Measurements from ENCODE around the gene HBD.
"Not testable (repeated sequence)": the region's sequence is repeated elsewhere in the genome, so short reads cannot be mapped to it uniquely, and the experiment has no call there.

HBD gene

GRCh38 chr11:5258543-5259262 lies 24.4 kb upstream of the HBD start:
- Histone ChIP-seq H3K27ac (no peak overlapping the region), H3K79me2 (ENCODE audit: insufficient read depth, low read depth) (no peaks in the 10 kb centered on the region), H4K20me1 (ENCODE audit: insufficient read depth) (no peaks in the 10 kb centered on the region), H3K4me1 (ENCODE audit: low read depth, poor library complexity, severe bottlenecking) (no peaks in the 10 kb centered on the region), H3K4me2 (no peak overlapping the region), H3K4me3 (IDR thresholded peaks at IDR 0.05; ENCODE audit: insufficient read depth, low read depth, low read length) (no peak overlapping the region), H3K27me3 (ENCODE audit: insufficient read depth, low read depth) (no peaks in the 10 kb centered on the region), H3K36me3 (ENCODE audit: insufficient read depth) (no peaks in the 10 kb centered on the region), H2AFZ (ENCODE audit: low read depth) (no peak overlapping the region), H3K9ac (no peak overlapping the region)
- no peak for TF ChIP-seq CTCF (conservative IDR thresholded peaks at IDR 0.05; ENCODE audit: low read depth, low read length)

GRCh38 chr11:5257296-5257695 lies 23.0 kb upstream of the HBD start:
- no peak for TF ChIP-seq CTCF (conservative IDR thresholded peaks at IDR 0.05; ENCODE audit: low read depth, low read length)
- Histone ChIP-seq H3K27me3 (ENCODE audit: insufficient read depth, low read depth) (no peaks in the 10 kb centered on the region), H2AFZ (ENCODE audit: low read depth) (no peak overlapping the region), H3K4me3 (IDR thresholded peaks at IDR 0.05; ENCODE audit: insufficient read depth, low read depth, low read length) (no peak overlapping the region), H3K36me3 (ENCODE audit: insufficient read depth) (no peaks in the 10 kb centered on the region), H3K79me2 (ENCODE audit: insufficient read depth, low read depth) (no peaks in the 10 kb centered on the region), H3K9ac (no peak overlapping the region), H4K20me1 (ENCODE audit: insufficient read depth) (no peaks in the 10 kb centered on the region), H3K27ac (no peak overlapping the region), H3K4me1 (ENCODE audit: low read depth, poor library complexity, severe bottlenecking) (no peaks in the 10 kb centered on the region), H3K4me2 (no peak overlapping the region)

GRCh38 chr11:5254646-5255413 lies 20.5 kb upstream of the HBD start, which contains the start of gene HBG2:
TSS of gene HBG2 (minus strand) at chr11:5254781. CDS start at chr11:5254728, 53 bp downstream.
- not testable (repeated sequence) for H3K4me2 ChIP-seq; H3K4me1 ChIP-seq (ENCODE audit: low read depth, poor library complexity, severe bottlenecking); H3K79me2 ChIP-seq (ENCODE audit: insufficient read depth, low read depth)

GRCh38 chr11:5254023-5254422 lies 19.7 kb upstream of the HBD start:
- not testable (repeated sequence) for H2AFZ ChIP-seq (ENCODE audit: low read depth); H3K36me3 ChIP-seq (ENCODE audit: insufficient read depth); H3K27me3 ChIP-seq (ENCODE audit: insufficient read depth, low read depth); H4K20me1 ChIP-seq (ENCODE audit: insufficient read depth); H3K27ac ChIP-seq; H3K4me3 ChIP-seq (IDR thresholded peaks at IDR 0.05; ENCODE audit: insufficient read depth, low read depth, low read length); H3K79me2 ChIP-seq (ENCODE audit: insufficient read depth, low read depth); H3K4me2 ChIP-seq; H3K4me1 ChIP-seq (ENCODE audit: low read depth, poor library complexity, severe bottlenecking); H3K9ac ChIP-seq

More at GRCh38 chr11:5254646-5255413, 20.5 kb upstream of the HBD start, which contains the start of gene HBG2:
- not testable (repeated sequence) for H2AFZ ChIP-seq (ENCODE audit: low read depth); H3K27me3 ChIP-seq (ENCODE audit: insufficient read depth, low read depth); H4K20me1 ChIP-seq (ENCODE audit: insufficient read depth); H3K27ac ChIP-seq; H3K4me3 ChIP-seq (IDR thresholded peaks at IDR 0.05; ENCODE audit: insufficient read depth, low read depth, low read length); H3K36me3 ChIP-seq (ENCODE audit: insufficient read depth); H3K9ac ChIP-seq

- not testable (repeated sequence) for H3K4me2 ChIP-seq; H4K20me1 ChIP-seq (ENCODE audit: insufficient read depth); H3K79me2 ChIP-seq (ENCODE audit: insufficient read depth, low read depth); H3K27ac ChIP-seq; H3K4me3 ChIP-seq (IDR thresholded peaks at IDR 0.05; ENCODE audit: insufficient read depth, low read depth, low read length); H2AFZ ChIP-seq (ENCODE audit: low read depth); H3K4me1 ChIP-seq (ENCODE audit: low read depth, poor library complexity, severe bottlenecking); H3K36me3 ChIP-seq (ENCODE audit: insufficient read depth); H3K27me3 ChIP-seq (ENCODE audit: insufficient read depth, low read depth); H3K9ac ChIP-seq
These were observed 19.2 kb upstream of the HBD start for GRCh38 chr11:5253440-5253839.

All from KMS-11 (cell line).